ENCODE data around the gene HOXB3.
A peak's percentile ranks its signal among the peaks of the same experiment; 100 is the strongest.

DNA sequence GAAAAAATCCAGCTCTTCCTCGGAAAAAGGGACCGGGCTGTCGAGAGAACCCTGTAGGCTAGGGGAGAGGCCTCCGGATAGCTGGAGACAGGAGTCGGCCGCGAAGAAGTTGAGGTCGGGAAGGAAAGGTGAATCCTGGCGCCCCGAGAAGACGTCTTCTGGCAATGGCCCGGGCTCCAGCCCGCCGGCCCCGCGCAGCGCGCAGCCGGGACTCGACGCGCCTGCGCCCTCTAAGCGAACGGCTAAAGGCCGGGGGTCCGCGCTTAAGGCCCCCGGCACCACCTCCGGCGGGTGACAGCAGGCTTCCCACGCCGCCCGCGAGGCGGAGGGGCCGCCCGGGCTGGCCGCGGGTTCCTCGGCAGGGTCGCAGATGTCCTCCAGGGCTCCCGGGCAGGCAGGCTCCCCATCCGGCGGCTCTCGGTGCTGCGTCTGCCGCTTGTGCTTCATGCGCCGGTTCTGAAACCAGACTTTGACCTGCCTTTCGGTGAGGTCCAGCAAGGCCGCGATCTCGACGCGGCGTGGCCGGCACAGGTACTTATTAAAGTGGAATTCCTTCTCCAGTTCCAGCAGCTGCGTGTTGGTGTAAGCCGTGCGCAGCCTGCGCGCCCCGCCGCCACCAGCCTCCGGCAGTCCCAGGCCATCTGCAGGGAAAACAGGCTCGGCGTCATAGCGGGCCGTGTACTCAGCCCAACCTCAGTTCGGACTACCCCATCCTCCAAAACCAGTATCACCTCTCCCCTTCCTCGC is 46.8 kb downstream of the HOXB3 start:
- TF ChIP-seq, protein P1, sequence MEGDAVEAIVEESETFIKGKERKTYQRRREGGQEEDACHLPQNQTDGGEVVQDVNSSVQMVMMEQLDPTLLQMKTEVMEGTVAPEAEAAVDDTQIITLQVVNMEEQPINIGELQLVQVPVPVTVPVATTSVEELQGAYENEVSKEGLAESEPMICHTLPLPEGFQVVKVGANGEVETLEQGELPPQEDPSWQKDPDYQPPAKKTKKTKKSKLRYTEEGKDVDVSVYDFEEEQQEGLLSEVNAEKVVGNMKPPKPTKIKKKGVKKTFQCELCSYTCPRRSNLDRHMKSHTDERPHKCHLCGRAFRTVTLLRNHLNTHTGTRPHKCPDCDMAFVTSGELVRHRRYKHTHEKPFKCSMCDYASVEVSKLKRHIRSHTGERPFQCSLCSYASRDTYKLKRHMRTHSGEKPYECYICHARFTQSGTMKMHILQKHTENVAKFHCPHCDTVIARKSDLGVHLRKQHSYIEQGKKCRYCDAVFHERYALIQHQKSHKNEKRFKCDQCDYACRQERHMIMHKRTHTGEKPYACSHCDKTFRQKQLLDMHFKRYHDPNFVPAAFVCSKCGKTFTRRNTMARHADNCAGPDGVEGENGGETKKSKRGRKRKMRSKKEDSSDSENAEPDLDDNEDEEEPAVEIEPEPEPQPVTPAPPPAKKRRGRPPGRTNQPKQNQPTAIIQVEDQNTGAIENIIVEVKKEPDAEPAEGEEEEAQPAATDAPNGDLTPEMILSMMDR (IDR thresholded peaks at IDR 0.05) = peak in 4 of 5 experiments; percentile 3 to 51 (median 28)
- TF ChIP-seq POLR2A (IDR thresholded peaks at IDR 0.05) = no peak
- peak in 1 of 3 donors; percentile 18 for TF ChIP-seq POLR2AphosphoS5 (IDR thresholded peaks at IDR 0.05)

Data from transverse colon (tissue), 4 donors.